IMR-90 (cell line): ENCODE measurements around the gene CENPM. TPM values are rescaled to one million over a fixed set of nuclear protein-coding genes. Genes with fewer than 3 reads are reported as not detected.

Experiments
- ATAC-seq: fragments of 200-7000 bp; cut with Tn5 transposase; 2 replicates; pipeline ENCODE4 v1.9.1; 2020; ENCODE audit warnings: low read depth, mild to moderate bottlenecking, moderate library complexity
- BruUV-seq: library from RNA; stranded (reverse); fragments of 400-500 nt; replicated peaks from 2 replicates; lab custom pipeline; 2021; lab: Mats Ljungman, UMichigan
- CTCF ChIA-PET: fragments of 300-600 bp; formaldehyde crosslinking; extraction: SDS; loops from one replicate; lab custom pipeline; 2021; ENCODE audit warnings: antibody characterized with exemption; lab: Yijun Ruan, JAX
- POLR2A ChIA-PET: fragments of 300-600 bp; sonication (Branson Sonifier 250); formaldehyde crosslinking; loops from one replicate; lab custom pipeline; 2022; ENCODE audit warnings: antibody characterized with exemption; ENCODE audit not compliant: unreplicated experiment; lab: Charles Lee
- DNase-seq: peaks from one replicate; pipeline ENCODE4 v3.0.0; 2013
- H2AFZ ChIP-seq: replicated peaks from 2 replicates; pipeline ENCODE3; 2013; ENCODE audit warnings: low read length, mild to moderate bottlenecking; ENCODE audit not compliant: poor library complexity
- H2AK5ac ChIP-seq: 2 replicates; pipeline ENCODE4 v1.6.1; 2013; ENCODE audit warnings: low read depth, low read length, inconsistent platforms
- H2AK9ac ChIP-seq: replicated peaks from 2 replicates; pipeline ENCODE3; 2013; ENCODE audit warnings: mild to moderate bottlenecking, low read depth, low read length, moderate library complexity; ENCODE audit not compliant: poor library complexity
- H2BK120ac ChIP-seq: 2 replicates; pipeline ENCODE4 v1.6.1; 2013; ENCODE audit warnings: low read depth, low read length, inconsistent platforms
- H2BK15ac ChIP-seq: 3 replicates; pipeline ENCODE4 v1.6.1; 2013; ENCODE audit warnings: low read depth, low read length, inconsistent platforms
- H2BK20ac ChIP-seq: 2 replicates; pipeline ENCODE4 v1.6.1; 2013; ENCODE audit warnings: low read depth, mild to moderate bottlenecking, inconsistent platforms, low read length, moderate library complexity
- H2BK5ac ChIP-seq: 2 replicates; pipeline ENCODE4 v1.6.1; 2013; ENCODE audit warnings: mild to moderate bottlenecking, low read depth, low read length, inconsistent platforms; ENCODE audit not compliant: poor library complexity, severe bottlenecking
- H3K14ac ChIP-seq: replicated peaks from 2 replicates; pipeline ENCODE4 v1.6.1; 2013; ENCODE audit warnings: low read depth, low read length, inconsistent platforms
- H3K18ac ChIP-seq: 2 replicates; pipeline ENCODE4 v1.6.1; 2013; ENCODE audit warnings: low read depth, low read length, control low read depth
- H3K23ac ChIP-seq: 2 replicates; pipeline ENCODE4 v1.6.1; 2013; ENCODE audit warnings: low read depth, low read length, inconsistent platforms
- H3K27ac ChIP-seq: 2 replicates; pipeline ENCODE4 v1.5.1; 2013; ENCODE audit warnings: mild to moderate bottlenecking, control low read depth, low read length; ENCODE audit not compliant: insufficient read depth
- H3K27me3 ChIP-seq: 2 replicates; pipeline ENCODE4 v1.6.1; 2013; ENCODE audit warnings: low read length; ENCODE audit not compliant: control insufficient read depth, insufficient read depth
- H3K36me3 ChIP-seq: 2 replicates; pipeline ENCODE4 v1.6.1; 2013; ENCODE audit warnings: low read length, mixed read lengths; ENCODE audit not compliant: control insufficient read depth, insufficient read depth
- H3K4ac ChIP-seq: 2 replicates; pipeline ENCODE4 v1.6.1; 2013; ENCODE audit warnings: low read depth, low read length, inconsistent platforms
- H3K4me1 ChIP-seq: 2 replicates; pipeline ENCODE4 v1.6.1; 2013; ENCODE audit warnings: low read length, mixed read lengths; ENCODE audit not compliant: control insufficient read depth, insufficient read depth
- H3K4me2 ChIP-seq: 2 replicates; pipeline ENCODE4 v1.6.1; 2013; ENCODE audit warnings: low read depth, mild to moderate bottlenecking, control low read depth, low read length, moderate library complexity
- H3K4me3 ChIP-seq: 2 replicates; pipeline ENCODE4 v1.5.1; 2013; ENCODE audit warnings: low read depth, mild to moderate bottlenecking, control low read depth, low read length, moderate library complexity; ENCODE audit not compliant: insufficient read depth
- H3K56ac ChIP-seq: 2 replicates; pipeline ENCODE4 v1.6.1; 2013; ENCODE audit warnings: low read length, inconsistent platforms; ENCODE audit not compliant: insufficient read depth; ENCODE audit errors: extremely low read depth
- H3K79me1 ChIP-seq, 2 experiments: 2 replicates each; pipeline ENCODE4 v1.6.1; 2013; ENCODE audit warnings: low read length in 2 of 2, inconsistent platforms in 1 of 2, low read depth in 1 of 2
- H3K9ac ChIP-seq: 2 replicates; pipeline ENCODE4 v1.6.1; 2013; ENCODE audit warnings: low read depth, low read length, control low read depth
- H3K9me1 ChIP-seq: 2 replicates; pipeline ENCODE4 v1.6.1; 2013; ENCODE audit warnings: low read length, inconsistent platforms; ENCODE audit not compliant: insufficient read depth
- H3K9me3 ChIP-seq: 2 replicates; pipeline ENCODE4 v1.6.1; 2013; ENCODE audit warnings: low read length; ENCODE audit not compliant: control insufficient read depth, insufficient read depth
- H4K20me1 ChIP-seq: 2 replicates; pipeline ENCODE4 v1.6.1; 2013; ENCODE audit warnings: low read length, inconsistent platforms; ENCODE audit not compliant: insufficient read depth
- H4K5ac ChIP-seq: 2 replicates; pipeline ENCODE4 v1.6.1; 2013; ENCODE audit warnings: mild to moderate bottlenecking, low read depth, low read length, control low read depth
- H4K8ac ChIP-seq, 2 experiments: 2 replicates each; pipeline ENCODE4 v1.6.1; 2013; ENCODE audit warnings: low read depth in 2 of 2, low read length in 2 of 2, control low read depth in 1 of 2, inconsistent platforms in 1 of 2
- H4K91ac ChIP-seq: 2 replicates; pipeline ENCODE4 v1.6.1; 2013; ENCODE audit warnings: low read depth, low read length, inconsistent platforms; ENCODE audit not compliant: insufficient read depth
- BHLHE40 ChIP-seq: fragments of 150-350 bp; IDR thresholded peaks from 2 replicates; pipeline ENCODE4 v1.6.1; 2016; ENCODE audit warnings: mild to moderate bottlenecking, low read depth, low read length
- CEBPB ChIP-seq: IDR thresholded peaks from 2 replicates; pipeline ENCODE4 v1.6.1; 2012; ENCODE audit warnings: low read depth, low read length, improper control_type of control experiment
- CHD1 ChIP-seq: IDR thresholded peaks from 2 replicates; pipeline ENCODE4 v1.6.1; 2012; ENCODE audit warnings: low read depth, low read length, improper control_type of control experiment
- MAFK ChIP-seq: IDR thresholded peaks from 2 replicates; pipeline ENCODE4 v1.6.1; 2012; ENCODE audit warnings: low read depth, low read length, improper control_type of control experiment
- MAZ ChIP-seq: IDR thresholded peaks from 2 replicates; pipeline ENCODE4 v1.6.1; 2012; ENCODE audit warnings: low read depth, mild to moderate bottlenecking, low read length, improper control_type of control experiment, moderate library complexity, borderline replicate concordance
- MXI1 ChIP-seq: IDR thresholded peaks from 2 replicates; pipeline ENCODE4 v1.6.1; 2012; ENCODE audit warnings: low read depth, mild to moderate bottlenecking, low read length, moderate library complexity, borderline replicate concordance
- POLR2A ChIP-seq: IDR thresholded peaks from 2 replicates; pipeline ENCODE4 v1.6.1; 2012; ENCODE audit warnings: mild to moderate bottlenecking, low read depth, low read length
- RAD21 ChIP-seq: IDR thresholded peaks from 2 replicates; pipeline ENCODE4 v1.6.1; 2012; ENCODE audit warnings: low read length, improper control_type of control experiment
- RCOR1 ChIP-seq: IDR thresholded peaks from 2 replicates; pipeline ENCODE4 v1.6.1; 2012; ENCODE audit warnings: mild to moderate bottlenecking, low read length, improper control_type of control experiment; ENCODE audit not compliant: insufficient replicate concordance
- RFX5 ChIP-seq: IDR thresholded peaks from 2 replicates; pipeline ENCODE4 v1.8.0; 2012; ENCODE audit warnings: low read depth, mild to moderate bottlenecking, low read length, moderate library complexity
- SMC3 ChIP-seq: fragments of 150-350 bp; IDR thresholded peaks from 2 replicates; pipeline ENCODE4 v1.6.1; 2016; ENCODE audit warnings: low read depth, mild to moderate bottlenecking, antibody characterized with exemption, low read length, moderate library complexity
- USF2 ChIP-seq: fragments of 150-350 bp; IDR thresholded peaks from 2 replicates; pipeline ENCODE4 v1.6.1; 2017; ENCODE audit warnings: mild to moderate bottlenecking, antibody characterized with exemption, low read length, low read depth
- WGBS, 2 experiments: methylation state at CpG; one replicate each; pipeline versions ENCODE4 v1.1.5 to v1.1.7; 2013; ENCODE audit warnings: missing lambda C conversion rate in 2 of 2; ENCODE audit not compliant: insufficient read length in 1 of 2; ENCODE audit errors: extremely low coverage in 2 of 2; 5-methylcytosine and 5-hydroxymethylcytosine counted together
- dilution Hi-C: fragments of 300-500 bp; cut with HindIII; formaldehyde crosslinking; loops from one replicate; pipeline ENCODE4 v1.14.3; 2018; ENCODE audit warnings: low sequenced_read_pairs; ENCODE audit not compliant: unreplicated experiment
- in situ Hi-C: fragments of 300-500 bp; cut with MboI; formaldehyde crosslinking; loops from 3 replicates; pipeline ENCODE4 v1.14.3; 2019; ENCODE audit warnings: low sequenced_read_pairs, inconsistent platforms, mixed read lengths
- intact Hi-C: fragments of 100-400 bp; cut with micrococcal nuclease; formaldehyde crosslinking; loops from 2 replicates; pipeline ENCODE4 v1.10.0; 2022
- polyA plus RNA-seq, 3 experiments: library from polyadenylated mRNA; depleted of rRNA; stranded (reverse); fragments of >200 nt; gene quantifications; 2 replicates each; pipeline ENCODE4 v1.2.3, GENCODE V29; 2012; ENCODE audit warnings: low replicate concordance in 1 of 3
- total RNA-seq: library from RNA; depleted of rRNA; stranded (reverse); fragments of >200 nt; gene quantifications from 2 replicates; pipeline ENCODE4 v1.2.3, GENCODE V29; 2012
- TF ChIP-seq, protein P1 (sequence below): fragments of 150-350 bp; IDR thresholded peaks from 2 replicates; pipeline ENCODE4 v1.6.1; 2016; ENCODE audit warnings: low read depth, mild to moderate bottlenecking, low read length, moderate library complexity, borderline replicate concordance
- TF ChIP-seq, protein P2 (sequence below): conservative IDR thresholded peaks from 2 replicates; pipeline ENCODE4 v1.5.1; 2012; ENCODE audit warnings: mild to moderate bottlenecking, low read depth, low read length, improper control_type of control experiment

CENPM gene
- total and polyA plus RNA-seq, 2 of the 4 experiments (the other 2 are of a cell fraction) = 18.1 to 20.1 TPM

DNA sequence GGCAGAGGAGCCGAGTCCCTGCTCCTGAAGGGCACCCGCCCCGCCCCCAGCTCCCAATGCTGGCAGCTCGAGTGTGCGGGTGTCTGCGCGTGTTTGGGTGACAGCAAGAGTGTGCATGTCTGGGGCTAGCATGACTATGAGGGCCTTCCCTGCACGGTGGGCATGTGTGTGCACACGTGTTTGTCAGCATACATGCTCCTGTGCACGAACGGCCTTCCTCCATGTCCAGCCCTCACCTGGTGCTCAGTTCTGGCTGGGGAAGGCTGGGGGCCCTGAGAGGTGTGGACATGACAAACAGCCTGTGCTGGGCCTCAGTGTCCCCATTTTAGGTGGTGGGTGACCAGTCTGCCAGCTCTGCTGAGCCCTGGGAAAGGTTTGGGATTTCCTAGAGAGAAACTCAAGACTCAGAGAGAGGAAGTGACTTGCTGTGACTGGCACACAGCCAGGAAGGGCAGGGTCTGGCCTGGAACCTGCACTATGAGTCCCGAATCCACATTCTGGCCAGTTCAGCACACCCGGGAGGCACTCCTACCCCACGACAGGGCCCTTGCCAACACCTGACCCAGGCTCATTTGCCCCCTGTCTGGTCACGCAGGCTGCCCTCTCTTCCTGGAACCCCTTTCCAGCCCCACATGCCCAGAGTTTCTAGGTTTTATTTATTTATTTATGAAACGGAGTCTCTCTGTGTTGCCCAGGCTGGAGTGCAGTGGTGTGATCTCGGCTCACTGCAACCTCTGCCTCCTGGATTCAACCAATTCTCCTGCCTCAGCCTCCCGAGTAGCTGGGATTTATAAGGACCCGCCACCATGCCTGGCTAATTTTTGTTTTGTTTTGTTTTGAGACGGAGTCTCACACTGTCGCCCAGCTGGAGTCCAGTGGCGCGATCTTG lies 28.8 kb downstream of the CENPM start:
- H2AK5ac ChIP-seq = 0 out of 2 replicates have a peak overlapping the region, but pooled peaks have one; percentile 4
- peak overlapping the region; percentile 18 for H2AFZ ChIP-seq
- H4K91ac ChIP-seq = no peak overlapping the region
- dilution Hi-C loops = no loop called here
- H3K56ac ChIP-seq = no peak overlapping the region
- H3K18ac ChIP-seq = no peak overlapping the region
- H4K8ac ChIP-seq = no peak overlapping the region
- H3K79me1 ChIP-seq = no peaks in the 10 kb centered on the region
- ChIA-PET POLR2A (no interaction called here), CTCF (interaction anchor here (0.9 kb wide), 1 partner anchor 8 kb away, joined by 3 read pairs; no protein-coding TSS in a partner anchor)
- peak; percentile 63 for DNase-seq
- no peaks in the 10 kb centered on the region; the same call in 1 of the 2 replicates for H3K9me1 ChIP-seq
- in situ Hi-C loops = no loop called here
- no peak for ATAC-seq
- no peak overlapping the region for H2BK5ac ChIP-seq
- H2BK120ac ChIP-seq = no peak overlapping the region
- no peak overlapping the region for H3K14ac ChIP-seq
- H3K4me1 ChIP-seq = no peaks in the 10 kb centered on the region; the same call in 1 of the 2 replicates
- intact Hi-C loops = no loop called here
- no peak overlapping the region for H4K5ac ChIP-seq
- 73% methylated on average over 11 of the region's 23 CpGs; no CpG with 5 or more reads in 1 of the 2 experiments for WGBS, 2 experiments
- H3K9me3 ChIP-seq = no peaks in the 10 kb centered on the region
- H3K4me3 ChIP-seq = no peak overlapping the region
- no peak overlapping the region for H2BK20ac ChIP-seq
- no TSS peak for BruUV-seq
- H3K4me2 ChIP-seq = no peak overlapping the region
- no peaks in the 10 kb centered on the region for H3K36me3 ChIP-seq
- peaks cover 47% of the 10 kb centered on the region for H3K27me3 ChIP-seq
- no peak overlapping the region for H3K27ac ChIP-seq
- H3K9ac ChIP-seq = no peak overlapping the region
- no peak overlapping the region for H3K23ac ChIP-seq
- no peaks in the 10 kb centered on the region for H4K20me1 ChIP-seq
- H2AK9ac ChIP-seq = peak overlapping the region; percentile 5
- no peak overlapping the region for H2BK15ac ChIP-seq
- no peak overlapping the region for H3K4ac ChIP-seq
- no peak for TF ChIP-seq CHD1
- TF ChIP-seq USF2 = no peak
- TF ChIP-seq BHLHE40 = no peak
- no peak for TF ChIP-seq RAD21
- TF ChIP-seq, protein P1, sequence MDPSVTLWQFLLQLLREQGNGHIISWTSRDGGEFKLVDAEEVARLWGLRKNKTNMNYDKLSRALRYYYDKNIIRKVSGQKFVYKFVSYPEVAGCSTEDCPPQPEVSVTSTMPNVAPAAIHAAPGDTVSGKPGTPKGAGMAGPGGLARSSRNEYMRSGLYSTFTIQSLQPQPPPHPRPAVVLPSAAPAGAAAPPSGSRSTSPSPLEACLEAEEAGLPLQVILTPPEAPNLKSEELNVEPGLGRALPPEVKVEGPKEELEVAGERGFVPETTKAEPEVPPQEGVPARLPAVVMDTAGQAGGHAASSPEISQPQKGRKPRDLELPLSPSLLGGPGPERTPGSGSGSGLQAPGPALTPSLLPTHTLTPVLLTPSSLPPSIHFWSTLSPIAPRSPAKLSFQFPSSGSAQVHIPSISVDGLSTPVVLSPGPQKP = no peak
- no peak for TF ChIP-seq RCOR1
- no peak for TF ChIP-seq CEBPB
- TF ChIP-seq RFX5 = no peak
- no peak for TF ChIP-seq POLR2A
- no peak for TF ChIP-seq MAZ
- no peak for TF ChIP-seq MAFK
- TF ChIP-seq MXI1 = no peak
- TF ChIP-seq SMC3 = no peak
- TF ChIP-seq, protein P2, sequence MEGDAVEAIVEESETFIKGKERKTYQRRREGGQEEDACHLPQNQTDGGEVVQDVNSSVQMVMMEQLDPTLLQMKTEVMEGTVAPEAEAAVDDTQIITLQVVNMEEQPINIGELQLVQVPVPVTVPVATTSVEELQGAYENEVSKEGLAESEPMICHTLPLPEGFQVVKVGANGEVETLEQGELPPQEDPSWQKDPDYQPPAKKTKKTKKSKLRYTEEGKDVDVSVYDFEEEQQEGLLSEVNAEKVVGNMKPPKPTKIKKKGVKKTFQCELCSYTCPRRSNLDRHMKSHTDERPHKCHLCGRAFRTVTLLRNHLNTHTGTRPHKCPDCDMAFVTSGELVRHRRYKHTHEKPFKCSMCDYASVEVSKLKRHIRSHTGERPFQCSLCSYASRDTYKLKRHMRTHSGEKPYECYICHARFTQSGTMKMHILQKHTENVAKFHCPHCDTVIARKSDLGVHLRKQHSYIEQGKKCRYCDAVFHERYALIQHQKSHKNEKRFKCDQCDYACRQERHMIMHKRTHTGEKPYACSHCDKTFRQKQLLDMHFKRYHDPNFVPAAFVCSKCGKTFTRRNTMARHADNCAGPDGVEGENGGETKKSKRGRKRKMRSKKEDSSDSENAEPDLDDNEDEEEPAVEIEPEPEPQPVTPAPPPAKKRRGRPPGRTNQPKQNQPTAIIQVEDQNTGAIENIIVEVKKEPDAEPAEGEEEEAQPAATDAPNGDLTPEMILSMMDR = no peak
